Stimulated activated CD4-positive, alpha-beta T cell treated with anti-CD3 and anti-CD28 coated beads, Interleukin-4, amount 100 ng/mL, for 4 hours (primary cell): ENCODE measurements around the gene KNSTRN.
A peak's percentile ranks its signal among the peaks of the same experiment; 100 is the strongest.

Experiments
- DNase-seq, 2 experiments: peaks; one replicate each; pipeline ENCODE4 v3.0.0-alpha.2; 2020

Gene KNSTRN

GRCh38 chr15:40366457-40367370 is 15.8 kb upstream of the KNSTRN start:
- DNase-seq: no peak

DNA sequence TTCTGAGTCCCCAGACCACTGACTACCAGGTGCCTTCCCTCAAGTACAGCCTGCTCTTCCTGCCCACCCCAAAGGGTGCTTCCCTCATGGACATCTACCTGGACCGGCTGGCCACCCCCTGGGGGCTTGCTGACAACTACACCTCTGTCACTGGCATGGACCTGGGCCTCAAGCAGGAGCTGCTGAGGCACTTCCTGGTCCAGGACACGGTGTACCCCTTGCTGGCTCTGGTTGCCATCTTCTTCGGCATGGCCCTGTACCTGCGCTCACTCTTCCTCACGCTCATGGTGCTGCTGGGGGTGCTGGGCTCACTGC is 15.2 kb upstream of the KNSTRN start:
- DNase-seq: no peak

DNA sequence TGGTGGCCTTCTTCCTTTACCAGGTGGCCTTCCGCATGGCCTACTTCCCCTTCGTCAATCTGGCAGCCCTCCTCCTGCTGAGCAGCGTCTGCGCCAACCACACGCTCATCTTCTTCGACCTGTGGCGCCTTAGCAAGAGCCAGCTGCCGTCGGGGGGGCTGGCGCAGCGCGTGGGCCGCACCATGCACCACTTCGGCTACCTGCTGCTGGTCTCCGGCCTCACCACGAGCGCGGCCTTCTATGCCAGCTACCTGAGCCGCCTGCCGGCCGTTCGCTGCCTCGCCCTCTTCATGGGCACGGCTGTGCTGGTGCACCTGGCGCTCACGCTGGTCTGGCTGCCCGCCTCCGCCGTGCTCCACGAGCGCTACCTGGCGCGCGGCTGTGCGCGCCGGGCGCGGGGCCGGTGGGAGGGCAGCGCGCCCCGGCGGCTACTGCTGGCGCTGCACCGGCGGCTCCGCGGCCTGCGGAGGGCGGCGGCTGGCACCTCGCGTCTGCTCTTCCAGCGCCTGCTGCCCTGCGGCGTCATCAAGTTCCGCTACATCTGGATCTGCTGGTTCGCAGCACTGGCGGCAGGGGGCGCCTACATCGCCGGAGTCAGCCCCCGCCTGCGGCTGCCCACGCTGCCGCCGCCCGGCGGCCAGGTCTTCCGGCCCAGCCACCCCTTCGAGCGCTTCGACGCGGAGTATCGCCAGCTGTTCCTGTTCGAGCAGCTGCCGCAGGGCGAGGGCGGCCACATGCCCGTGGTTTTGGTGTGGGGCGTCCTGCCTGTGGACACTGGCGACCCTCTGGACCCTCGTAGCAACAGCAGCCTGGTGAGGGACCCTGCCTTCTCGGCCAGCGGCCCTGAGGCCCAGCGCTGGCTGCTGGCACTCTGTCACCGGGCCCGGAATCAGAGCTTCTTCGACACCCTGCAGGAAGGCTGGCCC is 14.6 kb upstream of the KNSTRN start:
- DNase-seq: peak; percentile 81 to 89

DNA sequence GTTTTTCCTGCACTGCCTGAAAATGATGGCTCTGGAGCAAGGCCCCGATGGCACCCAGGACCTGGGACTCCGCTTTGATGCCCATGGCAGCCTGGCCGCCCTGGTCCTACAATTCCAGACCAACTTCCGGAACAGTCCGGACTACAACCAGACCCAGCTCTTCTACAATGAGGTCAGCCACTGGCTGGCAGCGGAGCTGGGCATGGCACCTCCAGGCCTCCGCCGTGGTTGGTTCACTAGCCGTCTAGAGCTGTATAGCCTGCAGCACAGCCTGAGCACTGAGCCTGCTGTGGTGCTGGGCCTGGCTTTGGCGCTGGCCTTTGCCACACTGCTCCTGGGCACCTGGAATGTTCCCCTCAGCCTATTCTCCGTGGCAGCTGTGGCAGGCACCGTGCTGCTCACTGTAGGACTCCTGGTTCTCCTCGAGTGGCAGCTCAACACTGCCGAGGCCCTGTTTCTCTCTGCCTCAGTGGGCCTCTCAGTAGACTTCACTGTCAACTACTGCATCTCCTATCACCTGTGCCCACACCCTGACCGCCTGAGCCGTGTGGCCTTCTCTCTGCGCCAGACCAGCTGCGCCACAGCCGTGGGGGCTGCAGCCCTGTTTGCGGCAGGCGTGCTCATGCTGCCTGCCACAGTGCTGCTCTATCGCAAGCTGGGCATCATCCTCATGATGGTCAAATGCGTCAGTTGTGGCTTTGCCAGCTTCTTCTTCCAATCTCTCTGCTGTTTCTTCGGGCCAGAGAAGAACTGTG is 13.6 kb upstream of the KNSTRN start:
- no peak for DNase-seq

DNA sequence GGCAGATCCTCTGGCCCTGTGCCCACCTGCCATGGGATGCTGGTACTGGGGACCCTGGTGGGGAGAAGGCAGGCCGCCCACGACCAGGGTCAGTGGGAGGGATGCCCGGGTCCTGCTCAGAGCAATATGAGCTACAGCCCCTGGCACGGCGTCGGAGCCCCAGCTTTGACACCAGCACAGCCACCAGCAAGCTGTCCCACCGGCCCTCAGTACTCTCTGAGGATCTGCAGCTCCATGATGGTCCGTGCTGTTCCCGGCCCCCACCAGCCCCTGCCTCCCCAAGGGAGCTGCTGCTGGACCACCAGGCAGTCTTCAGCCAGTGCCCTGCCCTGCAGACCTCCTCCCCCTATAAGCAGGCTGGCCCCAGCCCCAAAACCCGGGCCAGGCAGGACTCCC is 13.0 kb upstream of the KNSTRN start:
- DNase-seq: no peak

DNA sequence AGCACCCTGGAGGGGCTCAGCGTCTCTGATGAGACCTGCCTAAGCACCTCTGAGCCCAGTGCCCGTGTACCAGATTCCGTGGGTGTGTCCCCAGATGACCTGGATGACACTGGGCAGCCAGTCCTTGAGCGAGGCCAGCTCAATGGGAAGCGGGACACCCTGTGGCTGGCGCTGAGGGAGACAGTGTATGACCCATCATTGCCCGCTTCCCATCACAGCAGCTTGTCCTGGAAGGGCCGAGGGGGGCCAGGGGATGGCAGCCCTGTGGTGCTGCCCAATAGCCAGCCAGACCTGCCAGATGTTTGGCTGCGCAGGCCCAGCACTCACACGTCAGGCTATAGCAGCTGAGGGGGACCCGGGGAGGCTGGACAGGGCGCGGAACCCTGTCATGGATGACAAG is 12.6 kb upstream of the KNSTRN start:
- no peak for DNase-seq

DNA sequence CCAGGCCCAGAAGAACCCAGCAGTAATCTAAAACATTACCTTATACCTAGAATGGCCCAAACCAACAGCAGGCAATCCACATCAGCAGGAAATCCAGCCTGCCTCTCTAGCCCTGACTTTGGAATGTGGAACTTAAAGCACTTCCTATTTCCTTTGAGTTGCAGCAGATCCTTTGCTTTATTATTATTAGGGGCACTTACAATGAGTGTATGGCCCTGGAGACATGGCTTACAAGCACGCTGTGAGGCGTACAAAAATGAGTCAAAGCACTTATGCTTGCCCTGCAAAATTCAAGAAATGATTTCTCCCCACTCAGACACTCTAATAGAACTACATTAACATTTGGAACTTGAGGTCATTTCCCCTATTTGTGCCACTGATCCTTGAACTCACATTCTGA is 9.5 kb upstream of the KNSTRN start:
- no peak for DNase-seq

- DNase-seq: no peak
These were observed 4.9 kb upstream of the KNSTRN start for GRCh38 chr15:40377606-40378005.

DNA sequence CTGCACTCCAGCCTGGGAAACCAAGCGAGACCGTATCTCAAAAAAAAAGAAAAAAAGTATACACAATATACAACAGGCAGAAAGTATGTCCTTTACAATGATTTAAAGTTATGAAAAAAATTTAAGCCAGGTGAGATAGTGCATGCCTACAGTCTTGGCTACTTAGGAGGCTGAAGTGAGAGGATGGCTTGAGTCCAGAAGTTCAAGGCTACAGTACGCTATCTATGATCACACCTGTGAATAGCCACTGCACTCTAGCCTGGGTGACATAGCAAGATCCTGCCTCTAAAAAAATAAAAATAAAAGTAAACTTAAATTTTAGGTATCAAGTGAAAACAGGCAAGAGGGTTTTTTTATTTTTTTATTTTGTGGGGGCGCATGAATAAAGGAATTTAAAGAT is 3.1 kb upstream of the KNSTRN start:
- no peak for DNase-seq

DNA sequence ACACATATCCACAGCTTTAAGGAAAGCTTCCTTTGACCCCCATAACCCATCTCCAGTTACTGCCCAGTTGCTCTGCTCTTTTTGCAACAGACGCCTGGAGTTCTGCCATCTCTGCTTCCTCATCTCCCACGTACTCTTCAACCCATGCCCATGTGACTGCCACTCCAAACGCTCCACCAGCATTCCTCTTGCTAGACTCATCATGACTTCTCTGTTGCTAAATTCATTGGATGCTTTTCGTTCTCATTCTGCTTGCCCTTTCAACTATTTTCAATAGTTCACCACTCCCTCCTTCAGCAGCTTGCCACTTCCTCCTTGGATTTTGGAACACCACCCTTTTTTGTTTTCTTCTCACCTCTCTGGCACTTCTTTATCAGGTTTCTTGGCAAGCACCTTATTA is 2.7 kb upstream of the KNSTRN start:
- no peak for DNase-seq

GRCh38 chr15:40380636-40381035 is 1.9 kb upstream of the KNSTRN start:
- no peak for DNase-seq

- DNase-seq: no peak
These were observed 547 bp upstream of the KNSTRN start for GRCh38 chr15:40381818-40382529.

- no peak for DNase-seq
These were observed 4.0 kb downstream of the KNSTRN start for GRCh38 chr15:40386480-40386879.

DNA sequence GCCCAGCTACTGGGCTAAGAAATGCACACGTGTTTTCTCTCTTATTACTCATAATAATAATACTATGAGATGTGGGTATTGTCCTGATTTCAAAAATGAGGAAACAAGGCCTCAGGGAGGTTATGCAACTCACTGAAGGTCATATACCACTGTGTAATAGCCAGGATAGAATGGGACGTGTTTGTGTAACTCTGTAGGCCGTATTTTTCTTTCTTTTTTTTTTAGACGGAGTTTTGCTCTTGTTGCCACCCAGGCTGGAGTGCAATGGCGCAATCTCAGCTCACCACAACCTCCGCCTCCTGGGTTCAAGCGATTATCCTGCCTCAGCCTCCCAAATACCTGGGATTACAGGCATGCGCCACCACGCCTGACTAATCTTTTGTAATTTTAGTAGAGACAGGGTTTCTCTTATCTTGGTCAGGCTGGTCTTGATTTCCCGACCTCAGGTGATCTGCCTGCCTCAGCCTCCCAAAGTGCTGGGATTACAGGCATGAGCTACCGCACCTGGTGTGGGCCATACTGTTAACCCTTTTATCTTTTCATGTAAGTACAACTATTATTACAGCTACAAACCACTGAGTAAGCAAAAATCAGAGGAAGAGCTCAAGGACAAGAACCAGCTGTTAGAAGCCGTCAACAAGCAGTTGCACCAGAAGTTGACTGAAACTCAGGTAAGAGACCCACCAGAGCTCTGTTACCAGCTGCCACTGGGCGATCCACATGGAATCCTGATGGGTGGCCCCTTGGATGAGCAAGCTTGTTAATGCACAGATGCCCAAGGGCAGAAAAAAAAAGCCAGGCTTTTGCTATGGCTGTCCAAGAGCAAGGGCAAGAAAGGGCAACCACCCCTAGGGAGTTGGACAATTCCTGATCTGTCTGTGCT is 6.7 kb downstream of the KNSTRN start:
- no peak for DNase-seq

- no peak for DNase-seq
These were observed 7.5 kb downstream of the KNSTRN start for GRCh38 chr15:40389824-40390595.

GRCh38 chr15:40392986-40393948 is 10.7 kb downstream of the KNSTRN start:
- DNase-seq: no peak

- DNase-seq: no peak
These were observed 15.3 kb downstream of the KNSTRN start for GRCh38 chr15:40397688-40398412.

- DNase-seq: no peak
These were observed 15.9 kb downstream of the KNSTRN start for GRCh38 chr15:40398413-40398873.

- no peak for DNase-seq
These were observed 16.8 kb downstream of the KNSTRN start for GRCh38 chr15:40399370-40399769.
